SHP77 treated with DMSO at 0.1 percent for 48 hours (cell line): Measurements from ENCODE around the gene APIP.

Experiments
- DNase-seq: peaks from one replicate; lab custom pipeline; 2025; lab: John Stamatoyannopoulos, UW

Gene APIP

DNA sequence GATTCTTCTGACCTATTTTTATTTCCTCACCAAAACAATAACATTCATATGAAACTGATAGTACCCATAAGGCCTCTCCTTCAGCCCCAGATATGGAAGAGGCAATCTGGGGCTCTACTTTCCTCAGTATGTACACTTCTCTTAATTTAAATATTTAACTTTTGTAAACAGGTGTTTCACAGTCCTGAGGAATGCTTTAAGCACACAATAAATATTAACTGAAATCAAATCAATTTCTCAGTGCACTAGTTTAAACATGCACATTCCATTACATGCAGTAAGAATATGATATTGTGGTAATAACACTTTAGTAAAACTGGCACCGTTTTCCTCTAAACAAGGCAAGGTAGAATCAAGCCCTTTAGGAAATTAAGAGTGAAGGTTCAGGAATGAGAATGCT, 28.9 kb downstream of the APIP start:
- no peak for DNase-seq

DNA sequence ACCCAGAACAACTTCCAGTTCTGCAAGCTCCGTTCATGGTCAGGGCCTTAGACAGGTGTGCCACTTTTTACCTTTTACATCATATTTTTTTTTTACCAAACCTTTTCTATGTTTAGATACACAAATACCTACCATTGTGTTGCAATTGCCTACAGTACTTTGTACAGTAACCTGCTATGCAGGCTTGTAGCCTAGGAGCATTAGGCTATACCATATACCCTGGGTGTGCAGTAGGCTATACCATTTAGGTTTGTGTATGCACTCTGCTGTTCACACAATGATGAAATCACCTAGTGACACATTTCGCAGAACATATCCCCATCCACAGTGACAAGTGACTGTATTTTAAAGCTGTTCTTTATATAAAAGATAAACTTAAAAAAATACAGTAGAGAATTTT, 29.6 kb downstream of the APIP start:
- DNase-seq = no peak

DNA sequence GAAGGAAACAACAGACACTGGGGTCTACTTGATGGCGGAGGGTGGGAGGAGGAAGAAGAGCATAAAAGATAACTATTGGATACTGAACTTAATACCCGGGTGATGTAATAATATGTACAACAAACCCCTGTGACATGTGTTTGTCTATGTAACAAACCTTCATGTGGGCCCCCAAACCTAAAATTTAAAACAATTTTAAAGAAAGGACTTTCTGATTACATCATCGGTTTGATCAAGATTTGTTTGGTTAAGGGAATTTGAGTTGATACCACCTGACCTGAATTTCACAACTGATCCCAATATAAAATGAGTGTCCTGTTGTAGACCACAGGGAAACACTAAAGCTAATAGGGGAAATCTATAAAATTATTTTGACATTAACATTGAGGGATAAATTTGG, 34.3 kb downstream of the APIP start:
- no peak for DNase-seq

DNA sequence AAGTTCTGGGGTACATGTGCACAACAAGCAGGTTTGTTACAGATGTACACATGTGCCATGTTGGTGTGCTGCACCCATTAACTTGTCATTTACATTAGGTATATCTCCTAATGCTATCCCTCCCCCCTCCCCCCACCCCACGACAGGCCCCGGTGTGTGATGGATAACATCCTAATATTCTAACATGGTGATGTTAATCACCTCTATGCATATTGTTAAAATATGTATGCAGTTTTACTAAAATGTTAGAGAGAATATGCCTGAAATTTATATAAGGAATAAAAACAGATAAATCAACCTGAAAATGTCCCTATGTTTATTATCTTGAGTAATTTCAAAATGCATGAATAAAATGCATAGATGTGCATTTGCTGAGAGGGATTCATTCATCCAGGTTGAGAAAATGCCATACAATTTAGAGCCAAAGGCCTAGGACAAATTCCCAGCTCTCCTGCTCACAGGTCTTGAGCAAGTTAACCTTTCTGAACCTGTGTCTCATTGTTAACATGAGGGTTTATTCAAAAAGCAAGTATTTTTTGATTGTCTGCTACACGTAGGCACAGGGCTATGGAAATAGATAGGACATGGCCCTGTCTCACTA, 38.7 kb downstream of the APIP start:
- no peak for DNase-seq

DNA sequence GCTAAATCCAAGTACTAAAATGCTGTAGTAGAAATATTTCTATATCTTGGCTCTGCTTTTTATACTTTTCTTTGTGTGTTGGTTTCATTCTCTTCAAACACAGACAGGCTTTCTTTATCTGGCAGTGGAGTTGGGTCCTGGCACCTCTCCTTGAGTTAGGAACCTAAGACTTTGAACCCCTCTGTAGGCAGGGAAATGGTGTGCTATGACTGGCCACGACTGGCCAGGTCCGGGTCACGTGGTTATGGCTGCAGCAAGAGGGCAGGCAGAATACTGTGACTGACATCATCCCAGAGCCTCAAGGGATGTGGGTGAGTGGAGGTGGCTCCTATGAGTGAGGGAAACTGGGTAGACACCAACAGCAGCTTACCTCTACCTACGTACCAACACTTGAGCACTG, 42.0 kb downstream of the APIP start:
- no peak for DNase-seq

DNA sequence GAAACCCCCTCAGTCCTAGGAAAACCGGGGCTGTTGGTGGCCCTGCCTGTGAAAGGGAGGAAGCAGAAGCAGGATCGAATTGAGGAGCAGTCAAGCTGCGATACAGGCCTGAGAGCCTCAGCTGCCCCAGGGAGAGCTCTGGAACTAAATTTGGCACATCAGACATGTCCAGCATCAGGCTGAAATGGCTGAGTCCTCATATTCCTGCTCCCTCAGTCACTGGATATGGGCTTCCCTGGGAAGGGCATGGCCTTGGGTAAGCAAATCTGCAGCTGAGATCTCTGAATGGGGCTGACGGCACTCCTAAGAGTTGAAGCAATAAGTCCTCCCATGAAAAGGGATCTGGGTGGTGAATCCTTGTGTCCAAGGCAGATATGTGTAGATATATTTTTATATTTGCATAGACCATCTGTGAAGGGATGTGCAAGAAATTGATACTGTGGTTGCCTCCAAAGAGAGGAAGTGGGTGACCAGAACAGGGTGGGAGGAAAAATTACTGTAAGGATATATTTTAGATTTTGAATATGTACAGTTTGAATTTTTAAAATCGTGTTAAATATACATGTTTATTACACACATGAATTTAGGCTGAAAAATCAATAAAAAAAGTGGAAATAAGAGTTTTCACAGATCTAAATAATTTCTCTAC, 45.5 kb downstream of the APIP start:
- DNase-seq = no peak

DNA sequence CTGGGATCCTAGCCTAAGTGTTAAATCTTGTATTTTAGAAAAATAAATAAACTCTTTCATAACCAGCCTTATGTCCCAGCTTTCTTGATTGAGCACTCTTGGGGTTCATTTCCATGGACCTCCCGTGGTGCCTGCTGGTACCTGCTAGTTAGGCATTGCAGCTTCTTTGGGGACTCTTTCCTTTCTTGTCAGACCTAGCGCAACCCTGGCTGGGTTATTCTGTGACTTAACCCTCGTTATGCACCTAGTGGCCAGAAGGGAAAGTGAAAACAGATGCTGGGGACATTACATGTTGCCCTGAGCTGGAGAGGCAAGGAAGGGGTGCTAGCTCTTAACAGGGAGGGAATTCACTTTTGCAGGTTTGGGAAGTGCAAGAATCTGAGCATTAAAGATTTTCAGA, 46.8 kb downstream of the APIP start:
- no peak for DNase-seq

DNA sequence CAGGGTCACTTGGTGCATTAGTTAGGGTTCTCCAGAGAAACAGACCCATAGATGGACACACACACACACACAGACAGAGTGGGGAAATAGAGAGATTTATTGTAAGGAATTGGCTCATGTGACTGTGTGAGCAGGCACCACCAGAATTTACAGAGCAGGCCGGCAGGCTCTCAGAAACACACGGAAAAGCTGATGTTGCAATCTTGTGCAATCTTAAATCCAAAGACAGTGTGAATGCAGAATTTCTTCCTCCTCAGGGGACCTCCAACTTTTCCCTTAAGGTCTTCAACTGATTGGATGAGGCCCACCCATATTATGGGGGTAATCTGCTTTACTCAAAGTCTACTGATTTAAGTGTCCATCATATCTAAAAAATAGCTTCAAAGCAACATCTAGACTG, 49.8 kb downstream of the APIP start:
- DNase-seq = no peak

DNA sequence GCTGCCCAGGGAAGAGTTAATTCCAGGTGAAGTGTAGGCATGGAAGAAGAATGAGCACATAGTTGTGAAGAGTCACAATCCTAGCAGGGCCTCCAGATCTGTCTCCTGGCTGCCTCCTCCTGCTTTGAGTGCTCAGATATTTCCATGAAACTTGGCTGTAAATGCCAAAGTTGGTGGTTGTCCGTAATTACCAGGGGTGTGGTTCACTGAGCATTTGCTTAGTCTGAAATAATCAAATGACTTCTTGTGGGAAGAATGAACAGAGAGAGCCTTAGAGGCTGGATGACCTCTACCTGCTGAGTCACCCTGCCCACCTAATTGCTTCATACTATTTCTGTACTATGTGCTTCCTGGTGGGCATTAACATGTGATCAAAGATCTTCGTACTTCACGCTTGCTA, 50.9 kb downstream of the APIP start:
- DNase-seq = no peak

DNA sequence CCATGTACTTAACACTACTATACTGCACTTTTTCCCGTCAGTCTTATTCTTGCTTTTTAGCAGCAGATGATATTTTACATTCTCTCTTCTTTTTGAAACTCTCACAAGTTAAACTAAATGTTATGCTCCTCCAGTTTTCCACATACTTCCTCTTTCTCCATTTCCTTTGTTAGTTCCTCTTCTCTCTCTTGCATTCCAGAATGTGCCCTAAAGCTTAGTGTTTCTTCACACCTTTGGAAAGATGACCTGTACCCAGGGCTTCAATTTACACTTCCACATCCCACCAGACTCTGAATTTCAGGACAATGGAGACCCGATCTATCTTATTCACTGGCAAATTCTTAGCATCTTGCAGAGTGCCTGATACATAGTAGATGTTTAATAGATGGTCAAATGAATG, 51.8 kb downstream of the APIP start:
- no peak for DNase-seq

DNA sequence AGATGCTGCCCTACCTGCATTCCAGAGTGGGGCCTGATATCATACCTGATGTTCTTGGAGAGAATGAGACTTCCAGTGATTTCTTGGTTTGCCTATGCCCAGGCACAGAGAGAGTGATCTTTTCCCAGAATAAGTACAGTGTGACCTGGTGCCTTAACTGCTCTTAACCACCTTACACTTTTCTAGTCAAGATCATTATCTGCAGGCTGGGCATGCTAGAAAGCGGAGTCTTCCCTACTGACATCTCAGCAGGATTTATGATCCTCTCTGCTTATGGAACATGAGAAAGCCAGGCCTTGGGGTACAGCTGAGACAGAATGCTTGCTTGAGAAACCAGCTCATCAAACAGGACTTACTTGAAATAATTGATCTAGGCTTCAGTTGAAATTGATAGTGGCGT, 53.1 kb downstream of the APIP start:
- no peak for DNase-seq

DNA sequence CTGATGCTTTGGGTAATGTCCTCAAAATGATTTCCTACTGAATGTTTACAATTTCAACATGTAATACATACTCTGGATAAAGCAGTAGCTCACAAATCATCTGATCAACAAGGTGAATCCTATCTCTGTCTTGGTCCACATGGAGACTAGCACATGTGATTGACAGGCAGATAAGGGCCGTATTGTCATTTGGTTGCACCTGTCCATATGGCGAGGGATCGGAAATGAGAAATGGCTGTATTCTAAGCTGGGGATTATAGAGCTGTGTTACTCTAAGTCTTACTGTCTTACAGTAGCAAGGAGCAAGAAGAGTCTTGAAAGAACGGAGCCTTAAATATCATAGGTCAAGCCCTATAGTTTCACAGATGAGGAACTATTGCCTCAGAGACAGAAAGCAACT, 55.7 kb downstream of the APIP start:
- no peak for DNase-seq

DNA sequence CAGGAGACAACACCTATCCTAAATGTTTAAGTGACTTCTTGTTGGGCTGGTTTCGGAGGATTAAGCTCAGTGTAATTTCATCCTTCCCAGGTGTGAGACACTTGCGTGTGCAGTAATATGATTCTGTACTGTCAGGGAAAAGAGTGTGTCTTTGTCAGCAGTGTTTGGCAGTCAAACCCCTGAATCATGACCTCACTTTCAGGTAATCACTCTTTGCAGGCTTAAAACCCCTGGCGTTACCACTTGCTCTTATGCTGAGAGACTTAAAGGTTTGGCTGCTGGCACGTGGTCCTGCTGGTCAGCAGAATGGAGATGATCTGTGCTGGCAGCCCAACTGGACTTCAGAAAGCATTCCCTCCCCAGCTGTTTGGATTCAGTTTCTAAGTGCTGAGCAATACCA, 56.1 kb downstream of the APIP start:
- no peak for DNase-seq

DNA sequence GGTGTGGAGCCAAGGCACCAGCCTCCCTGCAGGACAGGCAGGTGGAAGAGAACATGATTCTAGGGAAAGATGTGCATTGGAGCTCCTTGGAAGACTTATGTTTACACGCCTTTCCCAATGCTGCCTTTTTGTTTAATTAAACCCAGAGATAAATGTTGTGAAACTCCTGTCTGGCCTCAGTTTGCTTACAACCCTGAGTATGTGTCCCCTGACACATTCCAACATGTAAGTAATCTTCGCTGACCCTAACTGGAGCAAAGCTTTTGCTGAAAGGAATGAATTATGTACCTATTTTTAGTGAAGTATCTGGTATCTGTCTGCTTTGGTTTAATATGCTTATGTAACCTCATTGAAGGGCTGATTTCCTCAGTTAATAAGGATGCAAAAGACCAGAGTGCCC, 56.7 kb downstream of the APIP start:
- no peak for DNase-seq

DNA sequence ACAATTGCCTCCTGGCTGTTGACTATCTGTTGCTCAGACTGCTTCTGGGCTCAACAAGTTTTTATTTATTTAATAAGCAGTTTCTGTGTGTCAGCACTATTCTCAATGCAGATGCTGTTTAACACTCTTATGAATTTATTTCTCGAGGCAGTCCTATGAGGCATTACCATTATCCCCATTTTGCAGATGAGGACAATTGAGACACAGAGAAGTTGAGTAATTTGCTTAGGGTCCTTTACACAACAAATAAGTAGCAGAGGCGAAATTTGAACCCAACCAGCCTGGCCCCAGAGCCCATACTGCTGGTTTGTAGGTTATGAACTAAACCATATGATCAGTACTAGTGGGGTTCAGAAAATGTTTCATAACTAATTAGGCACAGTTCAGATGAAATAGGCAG, 58.7 kb downstream of the APIP start:
- DNase-seq = no peak

DNA sequence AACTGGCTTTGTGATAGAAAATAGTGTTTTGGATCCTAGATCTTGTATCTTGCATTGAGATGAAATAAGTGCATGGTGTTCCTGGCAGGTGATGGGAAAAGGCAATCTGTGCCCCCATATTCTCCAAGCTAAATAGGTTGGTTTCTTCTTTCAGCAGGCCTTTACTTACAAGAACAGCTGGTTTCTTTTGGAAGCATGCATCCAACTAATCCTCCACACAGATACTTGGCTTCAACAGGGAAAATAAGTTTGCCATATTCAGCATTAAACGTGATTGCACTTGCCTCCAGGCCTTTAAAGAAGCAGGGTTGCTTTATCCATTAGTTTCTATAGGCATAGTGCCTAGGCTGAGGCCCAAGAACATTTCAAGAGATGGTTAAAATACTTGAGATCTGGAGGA, 59.9 kb downstream of the APIP start:
- no peak for DNase-seq

DNA sequence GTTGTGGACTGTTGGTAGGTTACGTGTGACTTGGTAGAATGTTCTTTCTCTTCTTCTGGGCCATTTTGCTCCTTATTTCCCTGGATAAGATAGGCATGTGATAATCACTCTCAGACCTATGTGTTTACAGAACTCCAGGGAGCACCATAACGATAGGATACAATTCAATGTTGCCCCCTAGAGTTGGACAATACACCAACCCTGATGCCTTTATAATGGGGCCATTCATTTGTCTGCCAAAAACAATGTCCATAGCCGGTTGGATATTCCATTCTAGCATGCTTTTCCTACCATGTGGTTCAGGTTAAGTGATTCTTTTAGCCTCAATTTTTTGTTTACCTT, 60.5 kb downstream of the APIP start:
- DNase-seq = no peak

DNA sequence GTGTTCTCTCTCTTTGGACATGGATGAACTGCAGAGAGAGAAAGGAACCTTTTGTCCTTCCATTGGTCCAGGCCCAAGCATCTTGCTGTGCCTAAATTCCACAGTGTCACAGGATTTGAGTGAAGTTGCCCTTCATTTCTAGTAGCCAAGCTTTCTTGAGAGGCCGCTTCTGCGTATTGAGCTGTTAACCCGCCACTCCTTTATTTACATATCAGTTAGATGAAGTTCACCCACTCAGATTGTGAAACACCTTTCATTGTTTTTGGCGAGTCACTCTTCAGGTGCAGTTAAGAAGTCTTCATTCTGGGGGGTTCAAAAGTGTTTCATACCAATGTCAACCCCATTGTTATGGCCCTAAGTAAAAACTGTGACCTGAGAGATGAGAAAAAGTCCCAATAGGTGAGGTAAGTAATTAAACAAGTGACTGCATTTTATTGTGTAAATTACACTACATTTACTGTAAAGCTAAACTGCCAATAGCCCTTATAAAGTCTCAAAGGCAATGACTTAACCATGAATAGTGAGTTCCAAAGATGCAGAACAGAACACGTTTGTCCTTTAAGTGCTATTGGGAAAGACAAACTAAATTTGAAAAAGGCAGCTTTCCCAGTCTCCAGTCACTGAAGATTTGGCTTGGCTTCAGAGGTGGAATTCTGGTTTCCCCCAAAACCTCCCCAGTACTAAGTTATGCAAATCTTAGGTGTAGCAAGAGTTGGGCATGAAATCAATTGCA, 61.0 kb downstream of the APIP start:
- DNase-seq = no peak

DNA sequence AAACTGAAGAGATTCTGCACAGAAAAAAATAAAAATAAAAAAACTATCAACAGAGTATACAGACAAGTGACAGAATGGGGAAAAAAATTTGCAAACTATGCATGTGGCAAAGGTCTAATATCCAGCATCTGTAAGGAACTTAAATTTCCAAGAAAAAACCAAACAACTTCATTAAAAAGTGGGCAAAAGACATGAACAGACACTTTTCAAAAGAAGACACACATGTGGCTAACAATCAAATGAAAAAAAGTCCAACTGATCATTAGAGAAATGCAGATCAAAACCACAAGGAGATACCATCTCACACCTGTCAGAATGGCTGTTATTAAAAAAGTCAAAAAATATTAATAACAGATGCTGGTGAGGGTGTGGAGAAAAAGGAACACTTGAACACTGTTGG, 64.3 kb downstream of the APIP start:
- DNase-seq = no peak

DNA sequence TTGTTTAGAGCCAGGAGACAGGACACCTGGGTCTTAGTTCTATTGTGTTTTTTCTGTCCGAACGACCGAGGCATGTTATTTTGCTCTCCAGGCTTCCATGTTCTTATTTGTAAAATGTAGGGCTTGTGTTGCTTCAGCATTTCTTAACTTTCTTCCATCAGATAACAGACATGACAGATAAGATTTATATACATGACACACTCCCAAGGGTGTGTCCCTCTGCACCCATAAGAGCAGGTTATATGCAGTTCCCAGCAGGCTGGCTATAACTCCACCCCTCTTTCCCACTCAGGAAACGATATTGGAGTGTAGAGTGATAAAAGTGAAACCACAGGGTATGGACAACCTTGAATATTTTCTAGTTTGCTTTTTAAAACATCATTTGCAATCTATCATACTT, 65.8 kb downstream of the APIP start:
- DNase-seq = no peak

DNA sequence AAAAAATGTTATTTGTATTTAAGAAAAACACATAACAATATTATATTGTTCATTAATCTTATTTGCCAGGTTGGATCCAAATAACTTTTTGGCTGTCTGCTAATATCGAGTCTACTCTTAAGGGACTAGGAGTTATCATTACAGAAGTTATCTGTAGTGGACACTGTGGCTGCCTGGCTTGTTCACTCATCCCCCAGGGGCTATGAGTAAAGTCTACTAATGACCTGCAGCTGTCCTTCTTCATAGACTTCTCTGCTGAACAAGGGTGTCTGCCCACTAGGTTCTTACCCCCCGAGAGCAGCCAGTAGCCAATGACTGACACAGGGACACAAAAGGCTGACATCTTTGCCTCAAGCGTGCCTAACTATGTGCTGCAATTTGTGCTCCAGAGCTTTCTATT, 69.7 kb downstream of the APIP start:
- no peak for DNase-seq

DNA sequence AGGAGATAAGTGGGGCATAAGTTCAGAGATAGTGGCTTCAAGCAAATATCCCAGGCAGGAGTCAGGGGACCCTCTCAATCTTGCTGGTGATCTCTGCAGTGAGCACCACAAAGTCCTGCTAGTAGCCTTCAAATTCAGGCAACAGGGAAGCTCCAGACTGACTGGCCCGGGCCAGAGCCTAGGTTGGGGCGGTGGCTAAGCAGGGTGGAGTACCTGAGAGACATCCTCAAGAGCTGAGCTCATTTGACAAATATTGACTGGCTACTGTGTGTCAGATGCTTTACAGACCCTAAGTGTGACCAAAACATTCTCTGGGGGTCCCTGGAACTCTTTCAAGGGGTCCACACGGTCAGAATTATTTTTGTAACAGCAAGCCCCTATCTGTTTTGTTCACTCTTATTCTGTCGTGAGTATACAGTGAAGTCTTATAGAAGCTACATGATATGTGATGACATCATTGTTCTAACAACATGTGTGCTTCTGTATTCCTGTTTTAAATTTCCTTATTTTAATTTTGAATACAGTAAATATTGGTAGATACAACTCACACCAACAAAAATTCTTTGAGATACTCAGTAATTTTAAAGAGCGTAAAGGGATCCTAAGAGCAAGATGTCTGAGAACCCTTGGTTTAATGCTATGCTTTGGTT, 71.6 kb downstream of the APIP start:
- DNase-seq = no peak

DNA sequence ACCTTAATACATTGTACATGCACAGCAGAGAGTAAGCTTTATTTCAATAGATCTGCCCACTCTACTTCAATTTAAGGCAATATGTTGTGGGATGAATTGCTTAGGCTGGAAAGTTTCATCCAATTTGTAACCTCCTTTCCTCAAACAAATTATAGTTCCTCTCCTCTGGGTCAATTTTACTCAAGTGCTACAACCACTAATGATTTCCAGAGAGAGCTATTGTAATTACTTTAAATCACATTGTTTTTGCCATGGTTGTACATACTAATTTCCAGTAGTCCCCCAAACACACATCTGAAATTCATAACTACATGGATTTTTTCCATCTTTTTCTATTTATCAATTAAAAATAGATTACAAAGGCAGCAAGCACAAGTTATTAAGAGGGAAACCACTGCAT, 72.9 kb downstream of the APIP start:
- DNase-seq = no peak
